ENCODE data around the gene STON2. TPM values are rescaled to one million over a fixed set of nuclear protein-coding genes. Genes with fewer than 3 reads are reported as not detected.
"Not testable (repeated sequence)": the region's sequence is repeated elsewhere in the genome, so short reads cannot be mapped to it uniquely, and the experiment has no call there.

STON2 gene
- total RNA-seq, 2 experiments from 2014 or later = not detected

DNA sequence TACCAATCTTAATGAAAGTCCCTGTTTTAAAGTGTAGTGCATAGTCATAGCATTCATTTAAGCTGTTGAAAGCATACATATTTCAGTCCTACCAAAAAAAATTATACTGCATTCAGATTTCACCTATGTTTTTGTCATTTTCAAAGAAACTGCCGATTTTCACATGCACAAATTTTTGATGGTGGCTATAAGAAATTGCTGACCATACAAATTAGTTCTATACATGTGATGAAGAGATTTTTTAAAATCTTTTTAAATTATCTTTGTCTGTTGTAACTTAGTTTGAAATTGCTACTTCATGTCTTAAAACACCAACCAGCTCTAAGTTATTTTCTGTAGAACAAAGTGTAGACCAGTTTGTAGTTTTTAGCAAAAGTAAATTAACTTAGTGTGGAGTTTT is 175.9 kb downstream of the STON2 start:
- Histone ChIP-seq H3K36me3 (ENCODE audit: insufficient read depth, low read length) (no peaks in the 10 kb centered on the region), H3K27ac (ENCODE audit: low read depth in 1 of 2, low read length in 2 of 2) (no peak overlapping the region), H3K4me3 (ENCODE audit: low read length) (no peak overlapping the region), H3K27me3 (ENCODE audit: control insufficient read depth in 1 of 2, insufficient read depth in 2 of 2, low read length in 2 of 2) (no peaks in the 10 kb centered on the region), H3K4me1 (ENCODE audit: insufficient read depth, low read length) (peaks cover 10% of the 10 kb centered on the region), H3K9me3 (ENCODE audit: control insufficient read depth in 1 of 2, insufficient read depth in 1 of 2, low read length in 2 of 2) (no peaks in the 10 kb centered on the region)
- intact Hi-C loops (cut with DNase I, micrococcal nuclease) = loop anchor here in 1 of 2 experiments (5.0 kb wide), 1 partner anchor 308 kb away; the partner anchor contains the start of gene SEL1L
- Mint-ChIP-seq H3K4me1 (ENCODE audit: low read depth) (peaks cover 16% of the 10 kb centered on the region), H3K9me3 (no peaks in the 10 kb centered on the region), H3K36me3 (ENCODE audit: low read depth) (peaks cover 29% of the 10 kb centered on the region), H3K27me3 (peaks cover 8% of the 10 kb centered on the region), H3K27ac (no peak overlapping the region), H3K4me3 (no peak overlapping the region)
- ChIA-PET CTCF (interaction anchor here (0.6 kb wide), 1 partner anchor 22 kb away, joined by 5 read pairs; no protein-coding TSS in a partner anchor), POLR2A (no interaction called here)
- TF ChIP-seq, protein P1, sequence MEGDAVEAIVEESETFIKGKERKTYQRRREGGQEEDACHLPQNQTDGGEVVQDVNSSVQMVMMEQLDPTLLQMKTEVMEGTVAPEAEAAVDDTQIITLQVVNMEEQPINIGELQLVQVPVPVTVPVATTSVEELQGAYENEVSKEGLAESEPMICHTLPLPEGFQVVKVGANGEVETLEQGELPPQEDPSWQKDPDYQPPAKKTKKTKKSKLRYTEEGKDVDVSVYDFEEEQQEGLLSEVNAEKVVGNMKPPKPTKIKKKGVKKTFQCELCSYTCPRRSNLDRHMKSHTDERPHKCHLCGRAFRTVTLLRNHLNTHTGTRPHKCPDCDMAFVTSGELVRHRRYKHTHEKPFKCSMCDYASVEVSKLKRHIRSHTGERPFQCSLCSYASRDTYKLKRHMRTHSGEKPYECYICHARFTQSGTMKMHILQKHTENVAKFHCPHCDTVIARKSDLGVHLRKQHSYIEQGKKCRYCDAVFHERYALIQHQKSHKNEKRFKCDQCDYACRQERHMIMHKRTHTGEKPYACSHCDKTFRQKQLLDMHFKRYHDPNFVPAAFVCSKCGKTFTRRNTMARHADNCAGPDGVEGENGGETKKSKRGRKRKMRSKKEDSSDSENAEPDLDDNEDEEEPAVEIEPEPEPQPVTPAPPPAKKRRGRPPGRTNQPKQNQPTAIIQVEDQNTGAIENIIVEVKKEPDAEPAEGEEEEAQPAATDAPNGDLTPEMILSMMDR (IDR thresholded peaks at IDR 0.05) = no peak
- ATAC-seq (ENCODE audit: poor library complexity) (no peak), DNase-seq (no peak)

- H3K36me3 Mint-ChIP-seq (ENCODE audit: low read depth) = peaks cover 31% of the 10 kb centered on the region
- CTCF ChIA-PET = interaction anchor here (0.6 kb wide), 1 partner anchor 22 kb away, joined by 5 read pairs; no protein-coding TSS in a partner anchor
- H3K27me3 ChIP-seq (ENCODE audit: control insufficient read depth in 1 of 2, insufficient read depth in 2 of 2, low read length in 2 of 2); H3K4me3 ChIP-seq (ENCODE audit: low read length); H3K4me3 Mint-ChIP-seq; DNase-seq; H3K27ac ChIP-seq (ENCODE audit: low read depth in 1 of 2, low read length in 2 of 2); H3K36me3 ChIP-seq (ENCODE audit: insufficient read depth, low read length); H3K27ac Mint-ChIP-seq; ATAC-seq (ENCODE audit: poor library complexity); POLR2A ChIA-PET; H3K27me3 Mint-ChIP-seq; H3K9me3 ChIP-seq (ENCODE audit: control insufficient read depth in 1 of 2, insufficient read depth in 1 of 2, low read length in 2 of 2); H3K9me3 Mint-ChIP-seq: not testable (repeated sequence)
- H3K4me1 Mint-ChIP-seq (ENCODE audit: low read depth) = peaks cover 20% of the 10 kb centered on the region
- intact Hi-C loops (cut with DNase I, micrococcal nuclease) = loop anchor here in 1 of 2 experiments (5.0 kb wide), 1 partner anchor 309 kb away; the partner anchor contains the start of gene SEL1L
- H3K4me1 ChIP-seq (ENCODE audit: insufficient read depth, low read length) = peaks cover 10% of the 10 kb centered on the region
Measured at GRCh38 chr14:81223788-81224187, 176.3 kb downstream of the STON2 start.

- peaks cover 9% of the 10 kb centered on the region for H3K27me3 Mint-ChIP-seq
- TF ChIP-seq, protein P1 (IDR thresholded peaks at IDR 0.05) = no peak
- no peaks in the 10 kb centered on the region for H3K36me3 ChIP-seq (ENCODE audit: insufficient read depth, low read length)
- ATAC-seq (ENCODE audit: poor library complexity) (no peak), DNase-seq (no peak)
- peaks cover 10% of the 10 kb centered on the region for H3K4me1 ChIP-seq (ENCODE audit: insufficient read depth, low read length)
- no peak overlapping the region for H3K4me3 ChIP-seq (ENCODE audit: low read length)
- intact Hi-C loops (cut with DNase I, micrococcal nuclease) = loop anchor here in 1 of 2 experiments (5.0 kb wide), 1 partner anchor 310 kb away; the partner anchor contains the start of gene SEL1L
- CTCF ChIA-PET = interaction anchor here (1.8 kb wide), 1 partner anchor 53 kb away, joined by 5 read pairs; no protein-coding TSS in a partner anchor
- H3K27ac Mint-ChIP-seq = peak overlapping the region; percentile 99
- H3K9me3 ChIP-seq (ENCODE audit: control insufficient read depth in 1 of 2, insufficient read depth in 1 of 2, low read length in 2 of 2) = no peaks in the 10 kb centered on the region
- H3K36me3 Mint-ChIP-seq (ENCODE audit: low read depth) = peaks cover 31% of the 10 kb centered on the region
- POLR2A ChIA-PET = no interaction called here
- no peaks in the 10 kb centered on the region for H3K27me3 ChIP-seq (ENCODE audit: control insufficient read depth in 1 of 2, insufficient read depth in 2 of 2, low read length in 2 of 2)
- no peaks in the 10 kb centered on the region for H3K9me3 Mint-ChIP-seq
- peaks cover 30% of the 10 kb centered on the region for H3K4me1 Mint-ChIP-seq (ENCODE audit: low read depth)
- peak overlapping the region; percentile 99 for H3K4me3 Mint-ChIP-seq
- no peak overlapping the region for H3K27ac ChIP-seq (ENCODE audit: low read depth in 1 of 2, low read length in 2 of 2)
Measured at GRCh38 chr14:81222691-81223090, 177.4 kb downstream of the STON2 start.
